Measurements from ENCODE around the gene DPP3. TPM values are rescaled to one million over a fixed set of nuclear protein-coding genes. Genes with fewer than 3 reads are reported as not detected.
"Not testable (repeated sequence)": the region's sequence is repeated elsewhere in the genome, so short reads cannot be mapped to it uniquely, and the experiment has no call there.

The DPP3 gene
- total RNA-seq, 1 experiment from 2014 or later, result 76.2 TPM

DNA sequence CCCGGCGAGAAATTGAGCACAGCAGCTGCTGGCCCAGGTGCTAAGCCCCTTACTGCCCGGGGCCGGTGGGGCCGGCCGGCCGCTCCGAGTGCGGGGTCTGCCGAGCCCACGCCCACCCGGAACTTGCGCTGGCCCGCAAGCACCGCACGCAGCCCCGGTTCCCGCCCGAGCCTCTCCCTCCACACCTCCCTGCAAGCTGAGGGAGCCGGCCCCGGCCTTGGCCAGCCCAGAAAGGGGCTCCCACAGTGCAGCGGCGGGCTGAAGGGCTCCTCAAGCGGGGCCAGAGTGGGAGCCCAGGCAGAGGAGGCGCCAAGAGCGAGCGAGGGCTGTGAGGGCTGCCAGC, 39.3 kb upstream of the DPP3 start:
- H3K9me2 ChIP-seq (ENCODE audit: insufficient read depth); intact Hi-C loops (cut with micrococcal nuclease; ENCODE audit: unreplicated experiment); H4K20me1 ChIP-seq (ENCODE audit: insufficient read depth); H3K9me3 ChIP-seq (ENCODE audit: insufficient read depth, low read depth); H3K27me3 ChIP-seq (ENCODE audit: insufficient read depth, low read depth); H3K27ac ChIP-seq; DNase-seq; BruUV-seq (replicated peaks); H3K4me2 ChIP-seq; H3K36me3 ChIP-seq (ENCODE audit: low read depth); H3F3A ChIP-seq (ENCODE audit: insufficient read depth, low read depth); H2AFZ ChIP-seq; POLR2A ChIA-PET (ENCODE audit: unreplicated experiment); H3K4me3 ChIP-seq: not testable (repeated sequence)
- CTCF ChIA-PET, result interaction anchor here (0.6 kb wide), 1 partner anchor 25 kb away, joined by 4 read pairs; no protein-coding TSS in a partner anchor
- H3K4me1 ChIP-seq (replicated peaks; ENCODE audit: insufficient read depth), result peaks cover 22% of the 10 kb centered on the region
- peaks cover 17% of the 10 kb centered on the region for H3K79me2 ChIP-seq (ENCODE audit: low read depth)

- POLR2A ChIA-PET (ENCODE audit: unreplicated experiment), result no interaction called here
- H2AFZ ChIP-seq, result no peak overlapping the region
- TF ChIP-seq, protein P1, sequence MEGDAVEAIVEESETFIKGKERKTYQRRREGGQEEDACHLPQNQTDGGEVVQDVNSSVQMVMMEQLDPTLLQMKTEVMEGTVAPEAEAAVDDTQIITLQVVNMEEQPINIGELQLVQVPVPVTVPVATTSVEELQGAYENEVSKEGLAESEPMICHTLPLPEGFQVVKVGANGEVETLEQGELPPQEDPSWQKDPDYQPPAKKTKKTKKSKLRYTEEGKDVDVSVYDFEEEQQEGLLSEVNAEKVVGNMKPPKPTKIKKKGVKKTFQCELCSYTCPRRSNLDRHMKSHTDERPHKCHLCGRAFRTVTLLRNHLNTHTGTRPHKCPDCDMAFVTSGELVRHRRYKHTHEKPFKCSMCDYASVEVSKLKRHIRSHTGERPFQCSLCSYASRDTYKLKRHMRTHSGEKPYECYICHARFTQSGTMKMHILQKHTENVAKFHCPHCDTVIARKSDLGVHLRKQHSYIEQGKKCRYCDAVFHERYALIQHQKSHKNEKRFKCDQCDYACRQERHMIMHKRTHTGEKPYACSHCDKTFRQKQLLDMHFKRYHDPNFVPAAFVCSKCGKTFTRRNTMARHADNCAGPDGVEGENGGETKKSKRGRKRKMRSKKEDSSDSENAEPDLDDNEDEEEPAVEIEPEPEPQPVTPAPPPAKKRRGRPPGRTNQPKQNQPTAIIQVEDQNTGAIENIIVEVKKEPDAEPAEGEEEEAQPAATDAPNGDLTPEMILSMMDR (conservative IDR thresholded peaks at IDR 0.05), result no peak
- TF ChIP-seq EZH2 (IDR thresholded peaks at IDR 0.05; ENCODE audit: low read depth), result no peak
- no peaks in the 10 kb centered on the region for H4K20me1 ChIP-seq (ENCODE audit: insufficient read depth)
- H3K9me3 ChIP-seq (ENCODE audit: insufficient read depth, low read depth), result no peaks in the 10 kb centered on the region; the same call in 1 of the 2 replicates
- H3K4me1 ChIP-seq (replicated peaks; ENCODE audit: insufficient read depth), result peaks cover 14% of the 10 kb centered on the region
- CTCF ChIA-PET, result no interaction called here
- DNase-seq, result peak in 1 of 2 experiments; percentile 95
- H3F3A ChIP-seq (ENCODE audit: insufficient read depth, low read depth), result peaks cover 9% of the 10 kb centered on the region; the same call in 1 of the 2 replicates
- intact Hi-C loops (cut with micrococcal nuclease; ENCODE audit: unreplicated experiment), result no loop called here
- H3K79me2 ChIP-seq (ENCODE audit: low read depth), result no peaks in the 10 kb centered on the region
- no peak overlapping the region for H3K4me3 ChIP-seq
- H3K9me2 ChIP-seq (ENCODE audit: insufficient read depth), result no peaks in the 10 kb centered on the region
- H3K36me3 ChIP-seq (ENCODE audit: low read depth), result no peaks in the 10 kb centered on the region
- no peaks in the 10 kb centered on the region for H3K27me3 ChIP-seq (ENCODE audit: insufficient read depth, low read depth)
- no TSS peak for BruUV-seq (replicated peaks)
- H3K27ac ChIP-seq, result peak overlapping the region; percentile 69
- H3K4me2 ChIP-seq, result peak overlapping the region; percentile 34
Measured at GRCh38 chr11:66443602-66444001, 36.6 kb upstream of the DPP3 start.

DNA sequence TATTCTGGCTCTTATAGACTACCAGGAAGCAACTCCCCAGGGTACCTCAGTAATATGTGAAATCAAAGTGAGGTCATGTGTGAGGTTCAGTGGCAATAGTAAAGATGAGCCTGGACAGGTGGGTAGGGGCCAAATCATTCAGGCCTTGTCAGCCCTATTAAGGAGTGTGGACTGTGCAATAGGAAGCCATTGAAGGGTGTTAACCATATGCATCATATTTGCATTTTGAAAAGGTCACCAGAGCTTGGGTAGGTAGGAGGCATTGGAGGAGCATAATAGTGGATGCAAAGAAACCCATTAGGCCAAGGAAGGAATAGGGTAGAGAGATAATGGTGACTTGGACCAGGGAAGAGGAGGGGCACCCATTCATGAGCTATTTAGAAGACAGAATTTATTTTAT, 33.2 kb upstream of the DPP3 start:
- intact Hi-C loops (cut with micrococcal nuclease; ENCODE audit: unreplicated experiment), result no loop called here
- no peak overlapping the region for H3K4me2 ChIP-seq
- H3K79me2 ChIP-seq (ENCODE audit: low read depth), result no peaks in the 10 kb centered on the region
- no peak overlapping the region for H2AFZ ChIP-seq
- H3K36me3 ChIP-seq (ENCODE audit: low read depth), result no peaks in the 10 kb centered on the region
- no peak for TF ChIP-seq EZH2 (IDR thresholded peaks at IDR 0.05; ENCODE audit: low read depth)
- TF ChIP-seq, protein P1 (conservative IDR thresholded peaks at IDR 0.05), result no peak
- H3K9me2 ChIP-seq (ENCODE audit: insufficient read depth), result no peaks in the 10 kb centered on the region
- no peaks in the 10 kb centered on the region; the same call in 1 of the 2 replicates for H3K9me3 ChIP-seq (ENCODE audit: insufficient read depth, low read depth)
- H3K27ac ChIP-seq, result no peak overlapping the region
- no peaks in the 10 kb centered on the region for H4K20me1 ChIP-seq (ENCODE audit: insufficient read depth)
- DNase-seq, result no peak
- H3F3A ChIP-seq (ENCODE audit: insufficient read depth, low read depth), result peaks cover 9% of the 10 kb centered on the region; the same call in 1 of the 2 replicates
- ChIA-PET POLR2A (ENCODE audit: unreplicated experiment) (interaction anchor here (0.6 kb wide), 2 partner anchors 22 to 312 kb away, joined by 3 to 6 read pairs; no protein-coding TSS in a partner anchor), CTCF (interaction anchor here (0.7 kb wide), 1 partner anchor 1895 kb away, joined by 3 read pairs; no protein-coding TSS in a partner anchor)
- H3K4me3 ChIP-seq, result no peak overlapping the region
- no TSS peak for BruUV-seq (replicated peaks)
- H3K4me1 ChIP-seq (replicated peaks; ENCODE audit: insufficient read depth), result peaks cover 14% of the 10 kb centered on the region
- H3K27me3 ChIP-seq (ENCODE audit: insufficient read depth, low read depth), result no peaks in the 10 kb centered on the region

DNA sequence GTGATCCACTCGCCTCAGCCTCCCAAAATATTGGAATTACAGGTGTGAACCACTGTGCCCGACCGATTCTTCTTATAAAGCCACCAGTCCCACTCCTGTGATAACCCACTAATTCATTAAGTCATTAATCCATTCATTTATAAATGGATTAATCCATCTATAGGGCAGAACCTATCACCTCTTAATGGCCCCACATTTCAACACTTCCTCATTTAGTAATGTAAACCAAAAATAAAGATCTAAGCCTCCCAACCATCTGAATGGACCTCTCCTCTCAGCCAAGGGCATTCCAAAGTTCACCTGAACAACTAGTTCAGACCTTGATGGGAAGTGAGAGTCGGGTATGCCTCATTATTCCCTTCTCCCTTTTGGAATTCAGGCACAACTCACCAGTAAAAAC, 31.7 kb upstream of the DPP3 start:
- H3K4me3 ChIP-seq, result no peak overlapping the region
- CTCF ChIA-PET, result no interaction called here
- intact Hi-C loops (cut with micrococcal nuclease; ENCODE audit: unreplicated experiment), result no loop called here
- TF ChIP-seq, protein P1 (conservative IDR thresholded peaks at IDR 0.05), result no peak
- no peak for TF ChIP-seq EZH2 (IDR thresholded peaks at IDR 0.05; ENCODE audit: low read depth)
- POLR2A ChIA-PET (ENCODE audit: unreplicated experiment), result no interaction called here
- DNase-seq, result no peak
- H3K4me2 ChIP-seq, result no peak overlapping the region
- H3K79me2 ChIP-seq (ENCODE audit: low read depth), result no peaks in the 10 kb centered on the region
- H3F3A ChIP-seq (ENCODE audit: insufficient read depth, low read depth), result peaks cover 11% of the 10 kb centered on the region
- H3K9me2 ChIP-seq (ENCODE audit: insufficient read depth), result no peaks in the 10 kb centered on the region
- no peak overlapping the region for H2AFZ ChIP-seq
- no peaks in the 10 kb centered on the region for H3K27me3 ChIP-seq (ENCODE audit: insufficient read depth, low read depth)
- no peaks in the 10 kb centered on the region for H3K36me3 ChIP-seq (ENCODE audit: low read depth)
- no peaks in the 10 kb centered on the region for H4K20me1 ChIP-seq (ENCODE audit: insufficient read depth)
- H3K27ac ChIP-seq, result no peak overlapping the region
- no peaks in the 10 kb centered on the region for H3K9me3 ChIP-seq (ENCODE audit: insufficient read depth, low read depth)
- H3K4me1 ChIP-seq (replicated peaks; ENCODE audit: insufficient read depth), result peaks cover 11% of the 10 kb centered on the region
- BruUV-seq (replicated peaks), result no TSS peak

All from PC-9 (cell line).